Right cardiac atrium (tissue), 5 donors: ENCODE measurements around the gene ANP32E. TPM values are rescaled to one million over a fixed set of nuclear protein-coding genes. Genes with fewer than 3 reads are reported as not detected.

Experiments used
- ATAC-seq, 2 donors: fragments of 200-7000 bp; cut with Tn5 transposase; one replicate each; pipeline versions ENCODE4 v1.8.0 to v1.9.1; 2020; ENCODE audit warnings: moderate library complexity in 2 of 2, mild to moderate bottlenecking in 1 of 2
- DNase-seq, 3 donors: peaks; one replicate each; pipeline ENCODE4 v3.0.0-alpha.2; 2020
- H3K27ac ChIP-seq: one replicate; pipeline ENCODE4 v1.5.1; 2013; ENCODE audit warnings: mild to moderate bottlenecking, low read length, control low read depth, moderate library complexity
- H3K27me3 ChIP-seq: one replicate; pipeline ENCODE4 v1.6.1; 2013; ENCODE audit not compliant: control insufficient read depth, insufficient read depth
- H3K4me1 ChIP-seq: one replicate; pipeline ENCODE4 v1.6.1; 2013; ENCODE audit warnings: low read length; ENCODE audit not compliant: control insufficient read depth, insufficient read depth
- H3K4me3 ChIP-seq: one replicate; pipeline ENCODE4 v1.5.1; 2013; ENCODE audit warnings: low read length, control low read depth
- H3K9me3 ChIP-seq: one replicate; pipeline ENCODE4 v1.6.1; 2013; ENCODE audit warnings: low read length; ENCODE audit not compliant: control insufficient read depth
- WGBS: extraction: QIAGEN DNeasy Blood & Tissue Kit; methylation state at CpG from one replicate; pipeline ENCODE4 v1.1.7; 2013; 5-methylcytosine and 5-hydroxymethylcytosine counted together
- intact Hi-C, 4 donors: fragments of 100-400 bp; cut with DNase I; formaldehyde crosslinking; loops; one replicate each; pipeline versions ENCODE4 v1.11.0 to v1.14.0; 2022 to 2023
- long read RNA-seq, 4 donors: library from polyadenylated mRNA; unstranded; transcript quantifications; one replicate each; pipeline ENCODE4 v2.0.0, GENCODE V29; 2020 to 2021
- polyA plus RNA-seq: library from polyadenylated mRNA; stranded (reverse); fragments of 200-250 nt; gene quantifications from one replicate; pipeline ENCODE4 v1.2.3, GENCODE V29; 2013
- total RNA-seq, 4 donors: library from RNA; stranded (reverse); fragmentation: NEBNext Ultra II Directional; extraction: Animal tissue kit (Norgen Biotek cat#: 25700); gene quantifications; one replicate each; pipeline ENCODE4 v1.2.1, GENCODE V29; 2021
- donor health status: healthy with polysubstance abuse.
- donor health status: DM: no; HTN: yes; CAD: no.
- donor health status: DM: no; HTN: no; CAD: no.
- donor health status: DM: no; HTN: yes; CAD: no; lungs with severe emphysema.
- donor health status: DM: yes; HTN: yes; CAD: no.

Gene ANP32E
- total RNA-seq (10 to 100 TPM; 27.7 to 36.3 (median 29.7) TPM), polyA plus RNA-seq (23.7 TPM)
- long read RNA-seq, donor 1, transcript ANP32E-208 (7 exons, 3,451 nt), result major isoform, 42 of 61 reads
- long read RNA-seq, donor 1, partial matches to known transcripts, result 5 of 61 reads
- long read RNA-seq, donor 1, other reads (novel, unspliced or antisense), result 13 of 61 reads
- long read RNA-seq, donor 2, transcript ANP32E-208 (7 exons, 3,451 nt), result major isoform, 8 of 14 reads
- long read RNA-seq, donor 2, partial matches to known transcripts, result 1 of 14 reads
- long read RNA-seq, donor 2, other reads (novel, unspliced or antisense), result 4 of 14 reads
- long read RNA-seq, donor 3, transcript ANP32E-208 (7 exons, 3,451 nt), result major isoform, 120 of 184 reads
- long read RNA-seq, donor 3, partial matches to known transcripts, result 12 of 184 reads
- long read RNA-seq, donor 3, other reads (novel, unspliced or antisense), result 48 of 184 reads
- long read RNA-seq, donor 4, transcript ANP32E-208 (7 exons, 3,451 nt), result major isoform, 21 of 25 reads
- long read RNA-seq, donor 4, partial matches to known transcripts, result 1 of 25 reads
- long read RNA-seq, donor 4, other reads (novel, unspliced or antisense), result 3 of 25 reads

DNA sequence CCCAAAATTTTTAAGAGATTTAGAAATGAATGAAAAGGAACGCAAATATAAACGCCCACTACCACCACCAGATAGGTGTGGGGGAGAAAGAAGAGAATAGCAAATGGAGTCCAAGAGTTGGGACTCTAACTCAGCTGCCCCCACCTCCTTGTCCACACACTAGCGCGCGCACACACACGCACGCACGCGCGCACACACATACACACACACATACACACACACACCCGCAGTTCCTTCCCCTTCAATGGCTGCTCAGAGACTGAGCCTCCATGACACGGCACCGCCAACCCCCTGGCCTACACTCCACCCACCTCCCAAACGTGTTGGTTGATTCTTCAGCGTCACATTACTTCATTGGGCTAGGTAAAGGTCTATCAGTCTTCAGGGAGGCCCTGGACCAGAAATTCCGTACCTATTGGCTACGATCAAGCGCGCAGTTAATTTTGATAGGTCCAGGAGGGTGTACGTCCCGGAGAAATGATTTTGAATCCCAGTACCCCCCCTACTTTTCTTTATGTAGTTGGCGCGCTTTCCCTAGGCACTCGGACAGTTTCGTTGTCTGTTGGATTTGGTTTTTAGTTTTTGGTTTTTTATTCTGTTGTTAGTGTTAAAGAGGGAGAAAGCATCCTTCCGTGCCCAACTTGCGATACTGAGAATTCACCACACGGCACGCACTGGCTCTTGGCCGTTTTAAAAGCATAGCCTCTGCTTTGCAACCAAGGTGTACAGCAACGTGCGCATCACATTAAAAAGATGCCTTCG lies at the start of gene ANP32E:
Gene ANP32E, minus strand, starts transcription at position 261 of the 762 bp plus-strand sequence. CDS start 326 bp downstream, outside the sequence.
- DNase-seq (peak; percentile 94 to 97 (median 97)), ATAC-seq (peak; percentile 97 to 98)
- intact Hi-C loops, result no loop called here
- no peaks in the 10 kb centered on the region for H3K27me3 ChIP-seq
- peaks cover 2% of the 10 kb centered on the region for H3K4me1 ChIP-seq
- H3K9me3 ChIP-seq, result no peaks in the 10 kb centered on the region
- under 1% methylated on average over 33 of the region's 33 CpGs for WGBS
- peak within 1 kb of the TSS; percentile 85 for H3K27ac ChIP-seq
- peak within 1 kb of the TSS; percentile 77 for H3K4me3 ChIP-seq

- H3K27me3 ChIP-seq, result no peaks in the 10 kb centered on the region
- H3K4me1 ChIP-seq, result peaks cover 4% of the 10 kb centered on the region
- peak overlapping the region; percentile 48 for H3K4me3 ChIP-seq
- 83% methylated on average over 12 of the region's 12 CpGs for WGBS
- DNase-seq (peak in 1 of 3 donors; percentile 45), ATAC-seq (no peak)
- H3K9me3 ChIP-seq, result no peaks in the 10 kb centered on the region
- intact Hi-C loops, result no loop called here
- H3K27ac ChIP-seq, result peak overlapping the region; percentile 31
Observed at GRCh38 chr1:150283260-150283659, 47.3 kb upstream of the ANP32E start.

- peak; percentile 10 to 26 for ATAC-seq
- H3K9me3 ChIP-seq, result no peaks in the 10 kb centered on the region
- intact Hi-C loops, result no loop called here
- DNase-seq, result peak in 1 of 3 donors; percentile 79
- peak overlapping the region; percentile 92 for H3K27ac ChIP-seq
- H3K27me3 ChIP-seq, result no peaks in the 10 kb centered on the region
- WGBS, result 3% methylated on average over 21 of the region's 21 CpGs
- H3K4me3 ChIP-seq, result peak overlapping the region; percentile 48
- peaks cover 4% of the 10 kb centered on the region for H3K4me1 ChIP-seq
Observed at GRCh38 chr1:150282558-150282958, 46.6 kb upstream of the ANP32E start.

DNA sequence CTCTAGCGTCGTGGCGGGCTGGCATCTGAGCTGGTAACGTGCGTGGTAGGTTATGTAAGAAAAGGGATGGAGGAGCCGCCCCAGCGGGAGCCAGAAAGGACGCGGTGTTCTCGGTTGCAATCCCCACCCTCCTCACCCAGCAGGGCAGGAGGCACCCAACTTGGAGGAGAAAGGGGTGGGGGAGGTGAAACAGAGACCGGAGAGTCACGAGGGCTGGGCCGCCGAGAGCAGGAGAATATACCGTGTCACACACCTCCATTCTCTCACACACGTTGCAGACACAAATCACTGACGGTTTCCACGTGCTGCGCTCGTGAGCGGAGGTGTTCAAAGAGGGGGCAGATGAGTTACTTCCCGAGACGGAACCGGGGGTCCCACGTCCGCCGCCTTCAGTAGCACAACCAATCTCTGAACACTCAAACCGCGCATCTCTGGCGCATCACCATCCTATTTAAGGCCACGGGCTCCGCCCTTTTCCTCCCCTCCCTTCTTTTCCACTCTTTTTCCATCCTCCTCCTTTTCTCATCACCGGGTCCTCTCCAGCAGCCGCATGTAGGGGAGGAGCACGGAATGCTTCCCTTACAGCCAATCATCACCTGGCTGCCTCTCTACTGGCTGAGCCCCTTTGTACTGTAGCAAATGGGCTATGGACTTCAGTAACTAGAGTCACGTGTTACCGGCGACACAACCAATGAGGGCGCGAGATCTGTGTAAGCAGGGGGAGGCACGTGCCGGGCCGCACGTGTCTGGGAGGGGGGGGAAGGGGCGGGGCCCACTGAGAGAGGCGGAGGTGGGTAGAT lies 46.0 kb upstream of the ANP32E start, which contains the start of gene CIART:
Gene CIART, plus strand, starts transcription at position 797 of the 800 bp plus-strand sequence. CDS start 714 bp downstream, outside the sequence.
- WGBS, result under 1% methylated on average over 46 of the region's 46 CpGs
- Histone ChIP-seq H3K4me1 (peaks cover 4% of the 10 kb centered on the region), H3K9me3 (no peaks in the 10 kb centered on the region), H3K27ac (peak within 1 kb of the TSS; percentile 97), H3K27me3 (no peaks in the 10 kb centered on the region), H3K4me3 (peak within 1 kb of the TSS; percentile 65)
- ATAC-seq (peak; percentile 98), DNase-seq (peak; percentile 95 to 97 (median 96))
- intact Hi-C loops, result loop anchor here in 2 of 4 donors (1.0 to 2.0 kb wide), 2 partner anchors 25 to 26 kb away; partner anchors contain the start of gene CA14 (in 1 of the 2)

GRCh38 chr1:150281221-150281757 lies 45.4 kb upstream of the ANP32E start:
- ATAC-seq (peak; percentile 74 to 77), DNase-seq (peak; percentile 76 to 92 (median 85))
- Histone ChIP-seq H3K27me3 (no peaks in the 10 kb centered on the region), H3K4me3 (peak overlapping the region; percentile 65), H3K9me3 (no peaks in the 10 kb centered on the region), H3K4me1 (peaks cover 4% of the 10 kb centered on the region), H3K27ac (peak overlapping the region; percentile 97)
- 2% methylated on average over 15 of the region's 15 CpGs for WGBS
- intact Hi-C loops, result loop anchor here in 2 of 4 donors (1.0 to 2.0 kb wide), 2 partner anchors 24 to 25 kb away; partner anchors contain the start of gene CA14 (in 1 of the 2)

- DNase-seq, result no peak
- H3K9me3 ChIP-seq, result no peaks in the 10 kb centered on the region
- peaks cover 4% of the 10 kb centered on the region for H3K4me1 ChIP-seq
- WGBS, result 79% methylated on average over 6 of the region's 6 CpGs
- H3K27ac ChIP-seq, result peak overlapping the region; percentile 54
- no peaks in the 10 kb centered on the region for H3K27me3 ChIP-seq
- intact Hi-C loops, result loop anchor here in 1 of 4 donors (2.0 kb wide), 1 partner anchor 23 kb away; the partner anchor contains the start of gene CA14
- H3K4me3 ChIP-seq, result no peak overlapping the region
- ATAC-seq, result no peak
Observed at GRCh38 chr1:150280138-150280707, 44.3 kb upstream of the ANP32E start.

DNA sequence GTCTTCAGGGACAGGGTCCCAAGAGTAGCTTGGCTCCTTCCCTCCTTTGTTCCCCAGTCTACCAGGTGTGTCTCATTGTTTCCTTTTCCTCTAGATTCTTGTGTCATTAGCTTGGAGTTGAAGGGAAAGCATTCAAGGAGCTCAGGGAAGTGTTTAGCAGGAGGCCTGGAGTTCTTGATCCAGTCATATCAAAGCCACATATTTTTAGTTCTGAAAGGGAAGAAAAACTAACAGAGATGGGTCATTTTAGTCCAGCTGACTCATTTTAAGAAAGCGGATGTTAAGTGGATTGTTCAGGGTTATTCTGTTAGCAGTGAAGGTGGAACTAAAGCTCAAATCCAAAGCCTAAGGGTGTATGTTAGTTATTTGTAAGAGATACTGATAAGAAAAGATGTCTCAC lies 37.4 kb upstream of the ANP32E start:
- 48% methylated on average over 1 of the region's 1 CpG for WGBS
- ATAC-seq, result no peak
- intact Hi-C loops, result no loop called here
- Histone ChIP-seq H3K4me1 (no peaks in the 10 kb centered on the region), H3K4me3 (no peak overlapping the region), H3K27me3 (no peaks in the 10 kb centered on the region), H3K9me3 (no peaks in the 10 kb centered on the region), H3K27ac (peak overlapping the region; percentile 8)
- no peak for DNase-seq

GRCh38 chr1:150271291-150271959 lies 35.5 kb upstream of the ANP32E start:
- intact Hi-C loops, result no loop called here
- Histone ChIP-seq H3K9me3 (no peaks in the 10 kb centered on the region), H3K4me3 (no peak overlapping the region), H3K4me1 (no peaks in the 10 kb centered on the region), H3K27ac (no peak overlapping the region), H3K27me3 (no peaks in the 10 kb centered on the region)
- WGBS, result 94% methylated on average over 7 of the region's 7 CpGs
- ATAC-seq (no peak), DNase-seq (no peak)

- Histone ChIP-seq H3K9me3 (no peaks in the 10 kb centered on the region), H3K4me3 (peak overlapping the region; percentile 75), H3K4me1 (no peaks in the 10 kb centered on the region), H3K27ac (peak overlapping the region; percentile 71), H3K27me3 (no peaks in the 10 kb centered on the region)
- DNase-seq, result no peak
- ATAC-seq, result no peak
- 27% methylated on average over 10 of the region's 10 CpGs for WGBS
- intact Hi-C loops, result no loop called here
Observed at GRCh38 chr1:150269451-150269850, 33.5 kb upstream of the ANP32E start.
